BJ (cell line): ENCODE data around the gene SSBP4. TPM values are rescaled to one million over a fixed set of nuclear protein-coding genes. Genes with fewer than 3 reads are reported as not detected.

Experiments
- CTCF ChIA-PET: fragments of 350-600 bp; formaldehyde crosslinking; extraction: SDS; loops from one replicate; lab custom pipeline; 2021; ENCODE audit warnings: antibody characterized with exemption, inconsistent platforms; lab: Yijun Ruan, JAX
- POLR2A ChIA-PET: fragments of 300-600 bp; sonication (Branson Sonifier 250); formaldehyde crosslinking; extraction: SDS; loops from one replicate; lab custom pipeline; 2021; ENCODE audit warnings: antibody characterized with exemption; lab: Charles Lee
- DNase-seq: peaks from one replicate; pipeline ENCODE4 v3.0.0-alpha.2; 2011; ENCODE audit warnings: low read depth
- H3K27me3 ChIP-seq: 2 replicates; pipeline ENCODE4 v1.6.0; 2011; ENCODE audit warnings: low read length; ENCODE audit not compliant: control insufficient read depth, insufficient read depth
- H3K36me3 ChIP-seq: 2 replicates; pipeline ENCODE4 v1.5.1; 2011; ENCODE audit warnings: low read length; ENCODE audit not compliant: control insufficient read depth, insufficient read depth
- H3K4me3 ChIP-seq: 2 replicates; pipeline ENCODE4 v1.5.1; 2011; ENCODE audit warnings: low read depth, mild to moderate bottlenecking, control low read depth, low read length
- polyA plus RNA-seq: library from polyadenylated mRNA; depleted of rRNA; stranded (reverse); fragments of >200 nt; gene quantifications from 2 replicates; pipeline ENCODE4 v1.2.3, GENCODE V29; 2011
- TF ChIP-seq, protein P1 (sequence below): IDR thresholded peaks from 2 replicates; pipeline ENCODE4 v1.5.1; 2011; ENCODE audit warnings: low read depth, mild to moderate bottlenecking, control low read depth, inconsistent platforms, low read length, moderate library complexity; ENCODE audit not compliant: insufficient read depth

Gene SSBP4
- polyA plus RNA-seq, 1 experiment, result 24.1 TPM

DNA sequence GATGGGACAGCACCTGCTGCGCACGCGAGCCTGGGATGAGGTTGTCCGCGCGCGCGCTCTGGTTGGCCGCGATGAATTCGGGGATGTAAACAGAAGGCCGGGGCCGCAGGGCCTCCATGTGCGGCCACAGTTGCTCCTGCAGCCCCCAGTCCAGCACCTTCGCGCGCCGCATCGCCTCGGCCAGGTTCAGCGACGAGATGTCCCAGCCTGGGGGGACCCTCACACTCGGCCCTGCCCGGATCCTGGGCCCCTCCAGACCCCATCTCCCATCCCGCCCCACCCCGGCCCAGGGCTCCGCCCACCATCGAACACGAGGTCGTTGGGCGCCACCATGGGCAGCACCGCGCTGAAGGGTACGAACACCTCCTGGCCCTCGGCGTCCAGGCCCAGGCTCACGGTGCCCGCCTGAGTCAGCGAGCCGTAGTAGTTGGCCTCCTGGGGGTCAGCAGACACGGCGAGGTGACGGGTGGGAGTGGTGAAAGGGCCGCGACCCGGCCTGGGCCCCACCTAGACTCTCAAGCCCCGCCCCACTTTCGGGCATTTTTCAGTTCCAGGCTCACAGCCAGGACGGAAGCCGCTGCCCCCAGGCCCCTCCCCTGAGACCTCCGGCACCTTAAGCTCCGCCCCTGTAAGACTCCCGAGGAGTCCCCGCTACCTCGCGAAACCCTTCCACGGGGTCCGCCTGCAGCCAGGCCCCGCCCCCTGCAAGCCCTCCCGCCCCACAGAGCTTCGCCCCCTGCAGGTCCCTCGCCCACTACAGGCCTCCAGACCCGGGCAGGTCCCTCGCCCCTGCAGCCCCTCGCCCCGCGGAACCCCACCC lies 17.7 kb downstream of the SSBP4 start:
- POLR2A ChIA-PET, result interaction anchor here (1.0 kb wide), 1 partner anchor 20 kb away, joined by 3 read pairs; no protein-coding TSS in a partner anchor
- CTCF ChIA-PET, result no interaction called here
- H3K36me3 ChIP-seq, result peaks cover 13% of the 10 kb centered on the region
- peak overlapping the region; percentile 65 for H3K4me3 ChIP-seq
- TF ChIP-seq, protein P1, sequence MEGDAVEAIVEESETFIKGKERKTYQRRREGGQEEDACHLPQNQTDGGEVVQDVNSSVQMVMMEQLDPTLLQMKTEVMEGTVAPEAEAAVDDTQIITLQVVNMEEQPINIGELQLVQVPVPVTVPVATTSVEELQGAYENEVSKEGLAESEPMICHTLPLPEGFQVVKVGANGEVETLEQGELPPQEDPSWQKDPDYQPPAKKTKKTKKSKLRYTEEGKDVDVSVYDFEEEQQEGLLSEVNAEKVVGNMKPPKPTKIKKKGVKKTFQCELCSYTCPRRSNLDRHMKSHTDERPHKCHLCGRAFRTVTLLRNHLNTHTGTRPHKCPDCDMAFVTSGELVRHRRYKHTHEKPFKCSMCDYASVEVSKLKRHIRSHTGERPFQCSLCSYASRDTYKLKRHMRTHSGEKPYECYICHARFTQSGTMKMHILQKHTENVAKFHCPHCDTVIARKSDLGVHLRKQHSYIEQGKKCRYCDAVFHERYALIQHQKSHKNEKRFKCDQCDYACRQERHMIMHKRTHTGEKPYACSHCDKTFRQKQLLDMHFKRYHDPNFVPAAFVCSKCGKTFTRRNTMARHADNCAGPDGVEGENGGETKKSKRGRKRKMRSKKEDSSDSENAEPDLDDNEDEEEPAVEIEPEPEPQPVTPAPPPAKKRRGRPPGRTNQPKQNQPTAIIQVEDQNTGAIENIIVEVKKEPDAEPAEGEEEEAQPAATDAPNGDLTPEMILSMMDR, result peak; percentile 21; the same call in 1 of the 2 replicates
- H3K27me3 ChIP-seq, result no peaks in the 10 kb centered on the region
- DNase-seq, result no peak

DNA sequence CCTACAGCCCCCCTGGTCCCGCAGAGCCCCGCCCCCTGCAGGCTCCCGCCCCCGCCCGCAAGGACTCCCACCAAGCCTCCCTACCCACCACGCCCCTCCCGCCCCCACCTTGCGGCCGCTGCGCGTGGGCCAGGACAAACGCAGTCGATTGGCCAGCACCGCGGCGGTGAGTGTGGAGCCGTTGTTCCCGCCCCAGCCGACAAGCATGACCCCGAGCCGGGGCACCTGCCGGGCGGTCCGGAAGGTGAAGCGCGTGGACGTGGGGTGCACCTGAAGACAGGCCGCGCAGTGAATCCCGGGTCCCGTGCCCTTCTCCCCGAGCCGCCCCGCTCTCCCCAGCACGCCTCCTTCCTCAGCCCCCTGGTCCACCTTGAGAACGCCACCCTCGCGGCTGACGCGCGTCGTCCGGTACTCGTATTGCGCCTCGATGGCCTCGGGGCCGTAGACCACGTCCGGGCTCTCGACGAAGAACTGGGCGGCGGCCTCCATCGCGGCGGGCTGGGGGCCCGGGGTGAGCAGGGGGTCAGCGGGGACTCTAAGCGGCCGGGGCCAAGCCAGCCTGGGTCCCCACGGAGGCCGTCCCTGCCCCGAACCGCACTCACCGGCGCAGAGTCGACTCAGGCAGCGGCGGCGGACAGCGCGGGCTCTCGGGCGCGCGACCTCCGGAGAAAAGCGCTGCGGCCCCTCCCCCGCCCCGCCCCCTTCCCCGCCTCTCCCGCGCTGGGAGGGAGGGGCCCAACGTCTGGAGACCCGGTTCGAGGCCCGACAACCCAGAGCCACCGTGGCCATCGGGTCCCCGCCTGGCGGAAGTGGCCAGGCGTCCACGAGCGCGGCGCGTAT lies 18.5 kb downstream of the SSBP4 start, which contains the start of gene ISYNA1:
Gene ISYNA1, minus strand, starts transcription at position 643 of the 840 bp plus-strand sequence. Its CDS starts 154 bp downstream, at position 489.
- peak within 1 kb of the TSS; percentile 65 for H3K4me3 ChIP-seq
- H3K36me3 ChIP-seq, result peaks cover 12% of the 10 kb centered on the region
- ChIA-PET CTCF (no interaction called here), POLR2A (interaction anchor here (1.0 kb wide), 1 partner anchor 21 kb away, joined by 3 read pairs; no protein-coding TSS in a partner anchor)
- H3K27me3 ChIP-seq, result no peaks in the 10 kb centered on the region
- DNase-seq, result no peak
- TF ChIP-seq, protein P1, result no peak; the same call in 1 of the 2 replicates

GRCh38 chr19:18438331-18439024 lies 19.3 kb downstream of the SSBP4 start:
- DNase-seq, result no peak
- TF ChIP-seq, protein P1, result no peak
- peak overlapping the region; percentile 65 for H3K4me3 ChIP-seq
- ChIA-PET CTCF (interaction anchor here (1.3 to 3.3 kb wide), 3 partner anchors 12 to 27 kb away, joined by 3 to 19 read pairs (median 5); no protein-coding TSS in a partner anchor), POLR2A (no interaction called here)
- H3K36me3 ChIP-seq, result peaks cover 13% of the 10 kb centered on the region
- no peaks in the 10 kb centered on the region for H3K27me3 ChIP-seq

DNA sequence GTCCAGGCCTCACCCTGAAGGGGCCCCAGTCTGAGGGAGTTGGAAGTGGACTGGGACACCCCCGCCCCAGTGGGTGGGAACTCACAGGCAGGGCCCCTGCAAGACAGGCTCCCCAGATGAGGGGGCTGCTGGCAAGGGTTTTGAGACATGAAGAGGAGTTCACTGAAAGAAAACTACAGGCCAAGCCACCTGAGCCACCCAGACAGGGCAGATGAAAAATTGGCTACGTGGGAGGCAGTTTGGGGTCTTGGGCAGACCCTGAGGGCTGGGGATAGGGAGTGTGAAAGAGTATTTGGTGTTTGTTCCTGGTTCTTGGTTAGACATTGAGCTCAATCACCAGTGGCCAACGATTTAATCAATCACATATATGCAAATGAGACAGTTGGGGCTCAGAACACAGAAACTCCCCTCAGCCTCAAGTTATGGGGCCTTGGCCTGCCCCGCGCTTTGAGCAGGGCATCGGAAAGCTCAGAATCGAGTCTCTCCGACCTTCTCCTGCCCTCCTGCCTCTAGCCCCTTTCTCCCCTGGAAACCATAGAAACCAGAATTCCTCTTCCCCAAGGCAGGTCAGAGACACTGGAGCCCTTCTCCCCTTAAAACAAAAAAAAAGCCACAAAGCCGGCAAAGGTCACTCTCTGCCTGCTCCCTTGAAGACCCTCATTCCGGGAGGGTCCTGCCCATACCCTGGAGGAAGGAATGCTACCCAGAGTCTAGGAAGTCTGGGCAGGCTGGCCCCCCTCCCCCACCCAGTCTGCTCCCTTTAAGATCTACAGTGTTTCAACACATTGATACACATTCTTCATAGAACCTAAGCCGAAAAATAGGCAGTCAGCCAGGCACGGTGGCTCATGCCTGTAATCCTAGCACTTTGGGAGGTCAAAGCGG lies 20.1 kb downstream of the SSBP4 start:
- no peaks in the 10 kb centered on the region for H3K27me3 ChIP-seq
- H3K4me3 ChIP-seq, result no peak overlapping the region
- TF ChIP-seq, protein P1, result peak; percentile 29; the same call in 1 of the 2 replicates
- no peak for DNase-seq
- H3K36me3 ChIP-seq, result peaks cover 21% of the 10 kb centered on the region
- POLR2A ChIA-PET, result no interaction called here
- CTCF ChIA-PET, result interaction anchor here (1.3 to 3.3 kb wide), 3 partner anchors 12 to 28 kb away, joined by 3 to 19 read pairs (median 5); no protein-coding TSS in a partner anchor
